HTERT RPE-1 (cell line): ENCODE data around the gene ADGRG7.

Experiments used
- in situ Hi-C: fragments of 300-500 bp; cut with MboI; formaldehyde crosslinking; loops from 4 replicates; pipeline ENCODE4 v1.14.3; 2020; ENCODE audit warnings: low sequenced_read_pairs

ADGRG7 gene

GRCh38 chr3:100732435-100732834, 123.0 kb downstream of the ADGRG7 start:
- in situ Hi-C loops = no loop called here

GRCh38 chr3:100737334-100737733, 127.9 kb downstream of the ADGRG7 start:
- in situ Hi-C loops = no loop called here

DNA sequence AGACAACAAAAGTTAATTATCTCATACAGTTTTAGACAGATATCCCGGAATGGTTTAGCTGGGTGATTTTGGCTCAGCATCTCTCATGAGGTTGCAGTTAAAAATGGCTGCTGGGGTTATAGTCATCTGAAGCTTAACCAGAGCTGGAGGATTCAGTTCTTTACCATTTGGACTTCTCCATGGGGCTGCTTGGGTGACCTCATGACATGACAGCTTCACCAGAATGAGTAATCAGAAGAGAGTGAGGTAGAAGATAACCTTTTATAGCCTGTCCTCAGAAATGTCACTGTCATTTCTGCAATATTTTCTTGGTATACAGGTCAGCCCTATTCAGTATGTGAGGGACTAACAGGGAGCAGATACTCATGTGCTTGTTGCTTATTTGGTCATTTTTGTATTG, 130.8 kb downstream of the ADGRG7 start:
- in situ Hi-C loops = no loop called here

GRCh38 chr3:100743535-100743934, 134.1 kb downstream of the ADGRG7 start:
- in situ Hi-C loops = no loop called here

DNA sequence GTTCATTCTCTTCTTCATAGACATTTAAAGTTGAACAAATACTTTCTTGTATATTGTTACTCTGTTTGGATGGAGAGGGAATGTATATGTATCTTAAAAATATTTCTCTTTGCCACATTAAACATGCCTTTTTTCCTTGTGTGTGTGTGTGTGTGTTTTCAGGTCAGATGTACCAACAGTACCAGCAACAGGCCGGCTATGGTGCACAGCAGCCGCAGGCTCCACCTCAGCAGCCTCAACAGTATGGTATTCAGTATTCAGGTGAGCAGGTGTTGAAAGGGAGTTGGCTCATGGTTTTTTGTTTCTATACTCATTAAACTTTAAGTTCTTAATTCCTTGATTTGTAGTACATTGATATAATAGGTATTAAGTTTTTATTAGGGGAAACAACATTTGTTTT, 135.3 kb downstream of the ADGRG7 start:
- in situ Hi-C loops = no loop called here
